HG03025 (cell line): ENCODE data around the gene ARHGAP25.

Experiments
- ATAC-seq: cut with Tn5 transposase; IDR thresholded peaks from one replicate; pipeline ENCODE4 v1.9.1; 2021; ENCODE audit warnings: mild to moderate bottlenecking, moderate library complexity; ENCODE audit not compliant: unreplicated experiment, low FRiP score

The ARHGAP25 gene

GRCh38 chr2:68717305-68717661 lies 17.3 kb upstream of the ARHGAP25 start:
- ATAC-seq, result no peak

GRCh38 chr2:68719912-68720311 lies 14.7 kb upstream of the ARHGAP25 start:
- no peak for ATAC-seq

- ATAC-seq, result no peak
Observed at GRCh38 chr2:68720665-68721064, 13.9 kb upstream of the ARHGAP25 start.

GRCh38 chr2:68721482-68722101 lies 13.0 kb upstream of the ARHGAP25 start:
- peak; percentile 59 for ATAC-seq

- ATAC-seq, result no peak
Observed at GRCh38 chr2:68722712-68723111, 11.9 kb upstream of the ARHGAP25 start.

- no peak for ATAC-seq
Observed at GRCh38 chr2:68723181-68723580, 11.4 kb upstream of the ARHGAP25 start.

GRCh38 chr2:68726100-68726499 lies 8.5 kb upstream of the ARHGAP25 start:
- ATAC-seq, result no peak

- ATAC-seq, result peak; percentile 91
Observed at GRCh38 chr2:68726608-68727367, 7.8 kb upstream of the ARHGAP25 start.

GRCh38 chr2:68727683-68728375 lies 6.8 kb upstream of the ARHGAP25 start:
- no peak for ATAC-seq

GRCh38 chr2:68730828-68731227 lies 3.8 kb upstream of the ARHGAP25 start:
- ATAC-seq, result no peak

GRCh38 chr2:68732036-68732932 lies 2.3 kb upstream of the ARHGAP25 start:
- no peak for ATAC-seq

GRCh38 chr2:68733365-68733764 lies 1.2 kb upstream of the ARHGAP25 start:
- ATAC-seq, result no peak

GRCh38 chr2:68734176-68734575 lies 435 bp upstream of the ARHGAP25 start:
- no peak for ATAC-seq

GRCh38 chr2:68736086-68736485 lies 1.5 kb downstream of the ARHGAP25 start:
- no peak for ATAC-seq

- ATAC-seq, result no peak
Observed at GRCh38 chr2:68737711-68738110, 3.1 kb downstream of the ARHGAP25 start.

GRCh38 chr2:68738906-68739594 lies 4.4 kb downstream of the ARHGAP25 start:
- ATAC-seq, result no peak

GRCh38 chr2:68739595-68740399 lies 5.2 kb downstream of the ARHGAP25 start:
- ATAC-seq, result no peak

GRCh38 chr2:68740400-68740914 lies 5.8 kb downstream of the ARHGAP25 start:
- no peak for ATAC-seq

- ATAC-seq, result no peak
Observed at GRCh38 chr2:68741238-68741637, 6.6 kb downstream of the ARHGAP25 start.
